HG03457 (cell line): Measurements from ENCODE around the gene ITGB2.

ENCODE experiments used
- ATAC-seq: cut with Tn5 transposase; IDR thresholded peaks from one replicate; pipeline ENCODE4 v1.9.1; 2021; ENCODE audit warnings: moderate number of reproducible peaks; ENCODE audit not compliant: unreplicated experiment

ITGB2 gene

GRCh38 chr21:44898851-44899767 is 21.6 kb downstream of the ITGB2 start:
- no peak for ATAC-seq

DNA sequence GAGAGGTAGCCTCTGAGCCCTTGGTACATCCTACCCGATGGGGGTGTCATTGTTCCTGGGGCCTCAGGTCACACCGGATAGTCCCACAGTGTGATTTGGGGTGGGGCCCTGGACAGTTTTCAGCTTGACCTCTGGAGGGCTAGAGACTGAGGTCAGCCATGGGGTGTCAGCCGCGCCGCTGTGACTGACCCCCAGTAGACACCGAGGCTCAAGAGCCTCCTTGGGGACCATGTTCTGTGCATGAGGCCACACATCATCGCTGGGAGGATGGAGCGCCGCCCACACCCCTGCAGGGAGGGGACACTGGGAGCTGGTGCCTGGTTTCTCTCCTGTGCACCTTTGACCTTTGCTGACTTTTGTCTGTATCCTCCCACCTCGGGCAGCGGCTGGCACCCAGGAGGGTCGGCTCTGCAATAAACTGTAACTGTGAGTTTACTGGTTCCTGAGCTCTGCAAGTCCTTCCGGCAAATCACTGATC is 22.6 kb downstream of the ITGB2 start:
- ATAC-seq = no peak

- no peak for ATAC-seq
Measured at GRCh38 chr21:44897326-44898010, 23.2 kb downstream of the ITGB2 start.

DNA sequence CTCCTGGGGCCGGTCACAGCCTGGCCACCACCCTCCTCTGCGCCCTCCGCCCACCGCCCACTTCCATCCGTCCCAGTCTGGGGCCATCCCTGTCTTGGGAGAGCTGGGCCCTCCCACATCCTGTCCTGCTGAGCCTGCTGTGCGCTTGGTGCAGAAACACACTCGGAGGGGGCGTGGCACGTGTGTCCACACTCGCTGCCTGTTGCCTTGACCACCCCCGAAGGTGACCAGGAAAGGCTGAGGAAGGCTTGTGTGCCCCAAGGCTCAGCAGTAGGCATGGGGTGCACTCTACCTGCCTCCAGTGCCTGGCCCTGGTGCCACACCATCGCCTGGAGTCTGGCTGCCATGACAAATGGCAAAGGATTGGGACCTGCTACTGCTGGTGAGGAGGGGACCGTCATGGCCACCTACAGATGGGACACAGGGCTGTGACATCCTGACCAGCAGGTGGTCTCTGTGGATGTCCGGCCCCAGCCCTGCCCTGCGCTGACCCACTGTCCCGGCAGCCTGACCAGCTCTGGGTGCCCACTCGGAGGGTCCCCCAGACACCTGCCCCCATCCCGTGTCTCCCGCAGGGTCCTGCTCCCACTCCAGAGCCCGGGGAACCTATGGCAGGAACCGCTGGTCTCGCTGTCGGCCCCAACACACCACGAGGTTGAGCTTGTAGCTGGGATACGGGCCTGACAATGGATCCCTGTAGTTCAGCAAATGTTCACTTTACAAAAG is 24.0 kb downstream of the ITGB2 start:
- no peak for ATAC-seq

- ATAC-seq = no peak
Measured at GRCh38 chr21:44895859-44896258, 24.8 kb downstream of the ITGB2 start.

DNA sequence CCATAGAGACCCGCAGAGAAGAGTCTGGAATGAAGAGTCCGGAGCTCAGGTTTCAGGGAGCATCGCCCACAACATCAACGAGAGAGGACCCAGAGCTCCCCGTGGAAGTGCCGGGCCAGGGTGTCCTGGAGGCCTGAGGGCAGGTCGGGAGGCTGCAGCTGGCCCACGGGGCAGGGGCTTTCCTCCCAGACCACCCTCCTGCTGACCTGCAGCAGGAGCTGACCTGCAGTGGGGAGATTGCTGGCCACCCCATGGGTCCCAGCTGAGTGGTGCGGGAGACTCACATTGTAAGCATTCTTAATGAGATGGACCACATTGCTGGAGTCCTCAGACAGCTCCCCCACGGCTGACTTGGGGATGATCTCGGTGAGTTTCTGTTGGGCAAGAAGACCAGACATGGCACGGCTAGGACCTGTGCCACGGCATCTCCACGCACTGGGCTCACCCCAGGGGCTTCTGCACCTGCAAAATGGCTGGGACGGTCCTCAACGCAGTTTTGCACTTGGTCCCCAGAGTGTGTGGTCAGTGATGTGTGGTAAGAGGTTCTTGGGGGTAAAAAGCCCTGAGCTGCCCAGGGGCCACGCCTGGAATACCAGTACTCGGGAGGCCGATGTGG is 25.9 kb downstream of the ITGB2 start:
- ATAC-seq = no peak

DNA sequence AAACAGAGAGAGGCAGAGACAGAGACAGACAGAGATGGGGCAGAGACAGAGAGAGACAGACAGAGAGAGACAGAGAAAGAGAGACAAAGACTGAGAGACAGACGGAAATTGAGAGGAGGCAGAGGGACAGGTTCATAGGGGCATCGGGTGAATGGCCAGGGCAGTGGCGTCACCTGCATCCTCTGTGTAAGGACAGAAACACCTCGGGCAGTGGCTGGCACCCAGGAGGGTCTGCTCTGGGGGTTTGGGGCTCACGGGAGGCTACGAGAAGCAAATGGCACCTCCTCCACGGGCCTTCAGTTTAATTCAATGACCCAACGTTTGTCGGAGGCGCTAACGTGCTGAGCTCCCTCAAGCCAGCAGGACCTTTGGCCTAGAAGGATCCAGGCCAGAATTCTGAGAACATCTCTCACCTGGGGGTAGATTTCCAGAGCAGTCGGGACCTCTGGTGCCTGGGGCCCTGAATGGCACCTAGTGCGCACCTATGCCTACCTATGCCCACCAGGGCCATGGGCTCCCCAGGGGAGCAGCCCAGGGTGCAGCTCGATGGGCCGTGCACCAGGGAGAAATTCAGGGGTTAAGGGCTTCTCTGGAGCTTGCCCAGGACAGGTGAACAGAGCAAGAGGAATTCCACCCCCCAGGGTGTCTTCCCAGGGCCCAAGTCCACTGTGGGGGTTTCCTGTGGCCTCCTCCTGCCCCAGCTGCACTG is 26.6 kb downstream of the ITGB2 start:
- ATAC-seq = no peak

DNA sequence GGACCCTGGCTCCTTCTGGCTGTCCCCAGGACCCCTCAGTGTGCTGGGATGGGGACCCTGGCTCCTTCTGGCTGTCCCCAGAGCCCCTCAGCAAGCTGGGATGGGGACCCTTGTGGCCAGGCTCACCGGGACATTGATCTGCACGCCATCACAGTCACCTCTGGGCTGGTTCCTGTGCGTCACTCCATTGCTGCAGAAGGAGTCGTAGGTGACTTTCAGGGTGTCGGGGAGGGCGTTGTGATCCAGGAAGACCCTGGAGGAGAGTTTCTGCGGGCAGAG is 27.5 kb downstream of the ITGB2 start:
- ATAC-seq = no peak

GRCh38 chr21:44892536-44893277 is 28.0 kb downstream of the ITGB2 start:
- no peak for ATAC-seq

GRCh38 chr21:44892095-44892494 is 28.6 kb downstream of the ITGB2 start:
- no peak for ATAC-seq

DNA sequence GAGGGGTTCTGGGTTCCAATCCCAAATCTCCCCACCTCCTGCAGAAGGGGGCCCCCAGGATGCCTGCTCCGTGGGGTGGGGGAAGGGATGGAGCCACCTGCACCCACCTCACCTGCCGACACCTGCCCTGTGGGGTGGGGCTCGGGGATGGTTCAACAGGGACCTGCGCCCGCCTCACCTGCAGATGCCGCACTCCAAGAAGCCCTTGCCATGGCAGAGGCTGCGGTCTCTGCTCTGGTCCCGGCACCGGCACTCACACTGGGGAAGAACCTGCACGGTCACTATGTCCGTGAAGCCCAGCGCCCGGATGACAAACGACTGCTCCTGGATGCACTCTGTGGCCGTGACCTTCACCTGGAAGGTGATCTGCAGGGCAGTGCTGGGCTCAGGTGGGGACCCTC is 29.1 kb downstream of the ITGB2 start:
- no peak for ATAC-seq

- no peak for ATAC-seq
Measured at GRCh38 chr21:44890961-44891541, 29.6 kb downstream of the ITGB2 start.

GRCh38 chr21:44890338-44890931 is 30.3 kb downstream of the ITGB2 start:
- ATAC-seq = no peak

- no peak for ATAC-seq
Measured at GRCh38 chr21:44889625-44890337, 30.9 kb downstream of the ITGB2 start.

DNA sequence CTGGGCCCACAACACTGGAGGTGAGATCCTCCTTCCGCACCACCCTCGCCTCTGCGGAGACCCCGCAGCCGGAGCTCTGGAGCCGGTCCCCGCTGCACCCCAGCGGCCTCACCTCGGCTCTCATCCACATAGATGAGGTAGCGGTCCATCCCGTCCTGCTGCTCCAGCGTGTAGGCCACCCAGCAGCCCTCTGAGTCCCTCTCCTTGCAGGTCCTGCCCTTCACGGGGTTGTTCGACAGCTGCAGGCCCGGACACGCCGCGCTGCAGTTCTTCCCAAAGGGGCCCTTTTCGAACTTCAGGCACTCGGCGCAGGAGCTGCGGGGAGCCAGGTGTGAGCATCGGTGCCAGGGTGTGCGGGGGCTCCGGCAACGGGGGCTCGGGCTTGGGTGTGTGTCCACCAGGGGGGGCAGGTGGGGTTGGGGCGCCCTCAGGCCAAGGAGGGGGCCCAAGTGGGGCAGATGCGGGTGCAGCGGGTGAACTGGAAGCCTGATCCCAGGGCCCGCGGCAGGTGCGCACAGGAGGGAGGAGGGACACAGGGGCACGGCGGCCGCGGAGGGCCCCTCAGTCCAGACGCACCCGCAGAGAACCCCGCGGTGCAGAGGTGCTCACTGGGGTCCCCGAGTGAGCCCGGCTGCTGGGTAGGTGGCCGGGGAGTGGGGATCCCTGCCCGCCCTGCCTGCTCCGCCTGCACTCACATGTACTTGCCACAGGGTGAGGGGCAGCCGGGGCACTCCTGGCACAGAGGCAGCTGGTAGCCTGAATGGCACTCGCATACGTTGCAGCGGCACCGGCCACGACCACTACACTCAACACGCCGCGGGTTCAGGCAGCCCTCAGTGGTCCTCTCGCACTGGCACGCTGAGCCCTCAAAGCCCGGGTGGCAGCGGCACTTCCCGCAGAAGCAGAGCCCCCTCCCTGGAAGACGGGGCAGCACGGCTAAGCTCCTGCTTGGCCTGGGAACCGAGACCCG is 31.8 kb downstream of the ITGB2 start:
- no peak for ATAC-seq

DNA sequence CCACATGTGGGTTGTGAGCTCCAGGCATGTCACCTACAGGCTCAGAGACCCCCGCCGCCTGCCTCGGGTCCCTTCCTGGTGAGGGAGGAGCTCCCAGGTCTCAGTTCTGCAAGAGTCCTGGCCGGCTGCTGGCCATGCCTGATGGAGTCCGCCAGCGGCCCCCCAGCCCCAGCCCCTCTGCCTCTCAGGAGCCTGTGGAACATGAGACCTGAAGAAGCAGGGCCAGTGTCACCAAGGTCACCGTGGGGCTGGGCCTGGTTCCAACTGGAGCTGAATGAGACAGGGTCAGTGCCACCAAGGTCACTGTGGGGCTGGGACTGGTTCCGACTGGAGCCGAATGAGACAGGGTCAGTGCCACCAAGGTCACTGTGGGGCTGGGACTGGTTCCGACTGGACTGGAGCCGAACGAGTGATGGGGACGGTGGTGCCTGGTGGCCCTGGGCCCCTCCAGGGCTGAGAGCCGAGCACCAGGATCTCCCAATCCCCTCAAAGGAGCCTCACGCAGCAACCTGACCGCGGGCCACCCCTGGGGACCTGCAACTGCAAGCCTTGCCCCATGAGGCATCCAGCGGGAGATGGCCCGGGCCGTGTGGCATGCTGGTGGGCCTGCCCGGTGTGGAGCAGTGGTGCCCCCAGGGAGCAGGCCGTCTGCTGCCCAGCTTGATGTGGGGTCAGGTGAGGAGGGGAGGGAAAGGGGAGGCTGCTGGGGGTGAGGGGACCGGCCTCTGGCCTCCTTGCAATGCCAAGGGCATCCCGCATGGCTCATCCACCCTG is 32.7 kb downstream of the ITGB2 start:
- ATAC-seq = no peak
